ENCODE measurements around the gene CLIC4. TPM values are rescaled to one million over a fixed set of nuclear protein-coding genes. Genes with fewer than 3 reads are reported as not detected.

Gene CLIC4
- total RNA-seq, 1 experiment from 2014 or later: 242 TPM

DNA sequence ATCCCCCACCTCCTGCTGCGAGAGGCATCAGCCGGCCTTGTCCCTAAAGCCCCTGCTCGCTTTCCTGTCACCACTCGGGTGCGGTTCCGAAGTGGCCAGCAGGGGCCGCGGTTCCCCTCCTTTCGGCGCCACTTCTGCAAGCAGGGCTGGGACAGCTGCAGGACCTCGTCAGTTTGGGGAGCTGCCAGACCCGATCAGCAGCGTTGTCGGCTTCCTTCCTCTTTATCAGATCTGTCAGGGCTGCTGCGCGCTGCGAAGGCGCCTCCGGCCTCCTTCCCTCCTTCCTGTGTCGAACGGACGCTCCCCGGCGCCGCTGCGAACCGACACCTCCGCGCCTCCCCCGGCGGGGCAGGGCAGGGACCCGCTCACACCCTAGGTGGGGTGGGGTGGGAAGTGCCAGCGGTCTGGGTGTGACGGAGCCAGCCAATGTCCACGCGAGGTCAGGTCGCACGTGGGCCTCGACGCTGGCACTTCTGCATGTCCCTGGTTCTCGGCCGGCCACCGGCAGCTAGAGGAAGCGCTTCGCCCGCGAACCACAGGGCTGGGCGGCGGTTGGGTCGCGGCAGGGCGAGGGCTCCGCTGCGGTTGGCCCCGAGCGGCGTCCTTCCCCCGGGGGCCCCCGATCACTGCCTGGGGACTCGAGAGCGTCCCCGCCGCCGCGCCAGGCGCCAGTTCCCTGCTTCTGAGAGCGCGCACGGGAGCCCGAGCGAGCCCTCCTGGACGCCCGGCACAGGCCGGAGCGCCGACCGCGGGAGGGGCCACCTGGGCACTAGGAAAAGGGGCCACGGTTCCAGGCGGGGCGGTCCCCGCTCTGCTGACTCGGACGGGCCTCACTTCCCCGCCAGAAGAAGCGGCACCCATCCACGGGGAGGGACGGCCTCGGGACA is 103.0 kb downstream of the CLIC4 start:
- intact Hi-C loops (cut with micrococcal nuclease): loop anchor here (1.0 to 2.0 kb wide), 4 partner anchors 50 to 357 kb away; no protein-coding TSS in a partner anchor
- H3K4me3 Mint-ChIP-seq (ENCODE audit: unreplicated experiment): peak overlapping the region; percentile 53
- no peak overlapping the region for H3K27ac Mint-ChIP-seq (ENCODE audit: low read depth, unreplicated experiment)
- ChIA-PET POLR2A (interaction anchor here (0.6 to 0.9 kb wide), 3 partner anchors 8 to 356 kb away, joined by 3 to 4 read pairs (median 3); no protein-coding TSS in a partner anchor), CTCF (interaction anchor here (0.5 to 1.9 kb wide), 23 partner anchors 8 to 1647 kb away, joined by 3 to 29 read pairs (median 4); no protein-coding TSS in a partner anchor)
- no peaks in the 10 kb centered on the region for H3K27me3 Mint-ChIP-seq (ENCODE audit: insufficient read depth, unreplicated experiment)
- no TSS peak for BruUV-seq (replicated peaks)
- DNase-seq (ENCODE audit: unreplicated experiment): peak; percentile 63
- H3K4me1 Mint-ChIP-seq (ENCODE audit: insufficient read depth, unreplicated experiment): no peaks in the 10 kb centered on the region
- TF ChIP-seq, protein P1, sequence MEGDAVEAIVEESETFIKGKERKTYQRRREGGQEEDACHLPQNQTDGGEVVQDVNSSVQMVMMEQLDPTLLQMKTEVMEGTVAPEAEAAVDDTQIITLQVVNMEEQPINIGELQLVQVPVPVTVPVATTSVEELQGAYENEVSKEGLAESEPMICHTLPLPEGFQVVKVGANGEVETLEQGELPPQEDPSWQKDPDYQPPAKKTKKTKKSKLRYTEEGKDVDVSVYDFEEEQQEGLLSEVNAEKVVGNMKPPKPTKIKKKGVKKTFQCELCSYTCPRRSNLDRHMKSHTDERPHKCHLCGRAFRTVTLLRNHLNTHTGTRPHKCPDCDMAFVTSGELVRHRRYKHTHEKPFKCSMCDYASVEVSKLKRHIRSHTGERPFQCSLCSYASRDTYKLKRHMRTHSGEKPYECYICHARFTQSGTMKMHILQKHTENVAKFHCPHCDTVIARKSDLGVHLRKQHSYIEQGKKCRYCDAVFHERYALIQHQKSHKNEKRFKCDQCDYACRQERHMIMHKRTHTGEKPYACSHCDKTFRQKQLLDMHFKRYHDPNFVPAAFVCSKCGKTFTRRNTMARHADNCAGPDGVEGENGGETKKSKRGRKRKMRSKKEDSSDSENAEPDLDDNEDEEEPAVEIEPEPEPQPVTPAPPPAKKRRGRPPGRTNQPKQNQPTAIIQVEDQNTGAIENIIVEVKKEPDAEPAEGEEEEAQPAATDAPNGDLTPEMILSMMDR (IDR thresholded peaks at IDR 0.05; ENCODE audit: unreplicated experiment): peak; percentile 89
- no peaks in the 10 kb centered on the region for H3K9me3 Mint-ChIP-seq (ENCODE audit: unreplicated experiment)
- peaks cover 42% of the 10 kb centered on the region for H3K36me3 Mint-ChIP-seq (ENCODE audit: insufficient read depth, unreplicated experiment)

DNA sequence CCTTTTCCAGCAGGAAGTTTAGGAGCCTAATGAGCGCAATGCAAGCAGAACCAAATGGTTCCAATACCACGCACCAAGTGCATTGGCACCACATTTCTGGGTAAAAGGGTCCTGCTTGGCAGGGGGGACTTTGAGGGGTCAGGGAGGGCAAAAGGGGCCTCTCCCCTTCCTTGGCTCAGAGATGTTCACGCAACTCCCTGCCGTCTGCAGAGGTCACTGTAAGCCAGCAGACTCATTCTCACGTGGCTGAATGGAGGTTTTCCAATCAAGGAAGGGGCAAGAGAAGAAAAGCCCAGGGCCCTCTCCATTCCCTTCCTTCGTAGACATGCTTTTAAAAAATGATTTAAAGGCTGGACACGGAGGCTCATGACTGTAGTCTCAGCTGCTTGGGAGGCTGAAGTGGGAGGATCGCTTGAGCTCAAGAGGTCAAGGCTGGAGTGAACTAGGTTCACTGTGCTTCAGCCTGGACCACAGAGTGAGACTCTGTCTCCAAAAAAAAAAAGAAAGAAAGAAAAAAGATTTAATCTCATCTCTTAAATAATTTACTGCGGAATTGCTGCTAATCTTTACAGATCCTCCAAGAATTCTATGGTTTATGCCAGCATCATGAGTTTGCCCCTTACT is 104.5 kb downstream of the CLIC4 start:
- ChIA-PET POLR2A (interaction anchor here (0.6 kb wide), 1 partner anchor 188 kb away, joined by 3 read pairs; no protein-coding TSS in a partner anchor), CTCF (interaction anchor here (0.6 to 1.4 kb wide), 5 partner anchors 176 to 354 kb away, joined by 3 to 8 read pairs (median 3); no protein-coding TSS in a partner anchor)
- BruUV-seq (replicated peaks): no TSS peak
- Mint-ChIP-seq H3K4me3 (ENCODE audit: unreplicated experiment) (no peak overlapping the region), H3K9me3 (ENCODE audit: unreplicated experiment) (no peaks in the 10 kb centered on the region), H3K4me1 (ENCODE audit: insufficient read depth, unreplicated experiment) (no peaks in the 10 kb centered on the region), H3K36me3 (ENCODE audit: insufficient read depth, unreplicated experiment) (peaks cover 37% of the 10 kb centered on the region), H3K27ac (ENCODE audit: low read depth, unreplicated experiment) (no peak overlapping the region), H3K27me3 (ENCODE audit: insufficient read depth, unreplicated experiment) (no peaks in the 10 kb centered on the region)
- DNase-seq (ENCODE audit: unreplicated experiment): no peak
- intact Hi-C loops (cut with micrococcal nuclease): loop anchor here (2.0 kb wide), 2 partner anchors 187 to 251 kb away; no protein-coding TSS in a partner anchor
- TF ChIP-seq, protein P1 (IDR thresholded peaks at IDR 0.05; ENCODE audit: unreplicated experiment): no peak

DNA sequence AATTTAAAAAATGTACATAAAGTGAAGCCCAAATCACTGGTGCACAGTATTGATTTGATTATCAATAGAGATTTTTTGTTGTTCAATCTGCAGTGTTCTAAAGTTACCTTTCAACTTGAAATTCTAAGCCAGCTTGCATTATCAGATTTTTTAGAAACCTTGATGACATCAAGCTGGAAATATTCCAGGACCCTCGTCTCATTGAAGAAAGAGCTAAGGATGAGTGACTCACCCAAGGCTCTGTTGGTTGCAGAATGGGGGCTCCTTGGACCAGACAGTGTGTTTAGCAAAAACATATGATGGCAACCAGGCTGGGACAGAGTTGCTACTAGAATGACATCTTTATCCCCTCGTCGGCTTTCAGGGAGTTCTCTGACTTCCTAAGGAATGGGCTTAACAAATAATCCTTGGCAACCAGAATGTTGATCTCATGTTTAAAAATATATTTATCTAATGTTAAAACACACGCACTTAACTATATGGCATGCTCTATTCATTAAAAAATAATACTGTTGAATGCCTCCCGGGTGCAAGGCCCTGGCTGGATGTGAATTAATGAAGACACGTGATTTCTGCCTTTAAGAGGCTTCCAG is 105.2 kb downstream of the CLIC4 start:
- H3K4me3 Mint-ChIP-seq (ENCODE audit: unreplicated experiment): no peak overlapping the region
- peaks cover 30% of the 10 kb centered on the region for H3K36me3 Mint-ChIP-seq (ENCODE audit: insufficient read depth, unreplicated experiment)
- ChIA-PET CTCF (interaction anchor here (0.7 to 1.4 kb wide), 3 partner anchors 252 to 557 kb away, joined by 3 to 4 read pairs (median 3); no protein-coding TSS in a partner anchor), POLR2A (no interaction called here)
- TF ChIP-seq, protein P1 (IDR thresholded peaks at IDR 0.05; ENCODE audit: unreplicated experiment): no peak
- no peak overlapping the region for H3K27ac Mint-ChIP-seq (ENCODE audit: low read depth, unreplicated experiment)
- H3K4me1 Mint-ChIP-seq (ENCODE audit: insufficient read depth, unreplicated experiment): no peaks in the 10 kb centered on the region
- no peak for DNase-seq (ENCODE audit: unreplicated experiment)
- H3K9me3 Mint-ChIP-seq (ENCODE audit: unreplicated experiment): no peaks in the 10 kb centered on the region
- intact Hi-C loops (cut with micrococcal nuclease): no loop called here
- H3K27me3 Mint-ChIP-seq (ENCODE audit: insufficient read depth, unreplicated experiment): no peaks in the 10 kb centered on the region
- no TSS peak for BruUV-seq (replicated peaks)

All from MCF 10A (cell line).